Esophagus squamous epithelium (tissue), 5 donors: ENCODE measurements around the gene TSSK1B. TPM values are rescaled to one million over a fixed set of nuclear protein-coding genes. Genes with fewer than 3 reads are reported as not detected.

ENCODE experiments used
- DNase-seq: peaks from one replicate; lab custom pipeline; 2025; lab: John Stamatoyannopoulos, UW
- H3K27ac ChIP-seq, 4 donors: fragments of 200-600 bp; sonication (generic); one replicate each; pipeline ENCODE4 v1.5.1; 2016 to 2019; ENCODE audit warnings: mild to moderate bottlenecking in 1 of 4
- H3K27me3 ChIP-seq, 4 donors: fragments of 200-600 bp; sonication (generic); 1 replicate in 3 of 4; 2 replicates in 1 of 4; pipeline versions ENCODE4 v1.5.1 to v1.6.0; 2017 to 2021; ENCODE audit warnings: antibody characterized with exemption in 1 of 4
- H3K36me3 ChIP-seq, 3 donors: fragments of 200-600 bp; sonication (generic); one replicate each; pipeline ENCODE4 v1.5.1; 2016 to 2019
- H3K4me1 ChIP-seq, 3 donors: fragments of 200-600 bp; sonication (generic); one replicate each; pipeline ENCODE4 v1.5.1; 2017 to 2019
- H3K4me3 ChIP-seq, 4 donors: fragments of 200-600 bp; sonication (generic); 1 replicate in 3 of 4; 2 replicates in 1 of 4; pipeline ENCODE4 v1.5.1; 2016 to 2019; ENCODE audit warnings: mild to moderate bottlenecking in 2 of 4, moderate library complexity in 1 of 4
- H3K9me3 ChIP-seq, 3 donors: fragments of 200-600 bp; sonication (generic); one replicate each; pipeline ENCODE4 v1.5.1; 2016 to 2019
- CTCF ChIP-seq, 6 experiments: fragments of 450-650 bp in 4 of 6; fragments of 200-600 bp in 2 of 6; sonication (generic) in 2 of 6; IDR thresholded peaks; one replicate each; pipeline ENCODE4 v1.5.1; 2016 to 2019; ENCODE audit warnings: antibody characterized with exemption in 6 of 6, mild to moderate bottlenecking in 4 of 6, moderate library complexity in 4 of 6
- POLR2A ChIP-seq, 4 donors: fragments of 450-650 bp; IDR thresholded peaks; one replicate each; pipeline ENCODE4 v1.6.1; 2017; ENCODE audit warnings: antibody characterized with exemption in 4 of 4, mild to moderate bottlenecking in 4 of 4, moderate library complexity in 3 of 4
- WGBS, 2 donors: methylation state at CpG; one replicate each; pipeline ENCODE4 v1.1.5; 2018; 5-methylcytosine and 5-hydroxymethylcytosine counted together
- intact Hi-C: fragments of 100-400 bp; cut with DNase I; formaldehyde crosslinking; loops from one replicate; pipeline ENCODE4 v1.15.0; 2022
- total RNA-seq, 4 donors: library from RNA; depleted of rRNA; stranded (reverse); fragments of >200 nt; gene quantifications; one replicate each; pipeline ENCODE4 v1.1.0, GENCODE V29; 2016
- donor health status: DM: yes; HTN: yes; CAD: no.

Gene TSSK1B
- total RNA-seq, 4 donors from 2014 or later, result 0.12 to 1.3 (median 0.51) TPM

- H3K4me3 ChIP-seq, result no peak overlapping the region
- H3K36me3 ChIP-seq, result no peaks in the 10 kb centered on the region
- 66 to 76% methylated on average over 4 of the region's 4 CpGs for WGBS, 2 donors
- intact Hi-C loops, result no loop called here
- DNase-seq, result no peak
- H3K9me3 ChIP-seq, result peaks cover 0 to 5% (median 0%) of the 10 kb centered on the region in 3 donors
- TF ChIP-seq CTCF (IDR thresholded peaks at IDR 0.05), result no peak
- TF ChIP-seq POLR2A (IDR thresholded peaks at IDR 0.05), result no peak
- H3K4me1 ChIP-seq, result no peaks in the 10 kb centered on the region
- no peak overlapping the region for H3K27ac ChIP-seq
- H3K27me3 ChIP-seq, result no peaks in the 10 kb centered on the region
Measured at GRCh38 chr5:113447498-113448050, 12.8 kb upstream of the TSSK1B start.

- no peak for TF ChIP-seq POLR2A (IDR thresholded peaks at IDR 0.05)
- no peak for TF ChIP-seq CTCF (IDR thresholded peaks at IDR 0.05)
- Histone ChIP-seq H3K4me3 (no peak overlapping the region), H3K36me3 (no peaks in the 10 kb centered on the region), H3K27ac (no peak overlapping the region), H3K9me3 (peaks cover 0 to 5% (median 0%) of the 10 kb centered on the region in 3 donors), H3K4me1 (no peaks in the 10 kb centered on the region), H3K27me3 (no peaks in the 10 kb centered on the region)
- no peak for DNase-seq
- 70 to 72% methylated on average over 2 of the region's 2 CpGs for WGBS, 2 donors
- intact Hi-C loops, result no loop called here
Measured at GRCh38 chr5:113446358-113446927, 11.7 kb upstream of the TSSK1B start.

- no peaks in the 10 kb centered on the region for H3K9me3 ChIP-seq
- H3K4me3 ChIP-seq, result no peak overlapping the region
- intact Hi-C loops, result no loop called here
- no peaks in the 10 kb centered on the region for H3K36me3 ChIP-seq
- no peaks in the 10 kb centered on the region for H3K4me1 ChIP-seq
- no peak overlapping the region for H3K27ac ChIP-seq
- TF ChIP-seq POLR2A (IDR thresholded peaks at IDR 0.05), result no peak
- no peak for TF ChIP-seq CTCF (IDR thresholded peaks at IDR 0.05)
- DNase-seq, result no peak
- no peaks in the 10 kb centered on the region for H3K27me3 ChIP-seq
- 33 to 43% methylated on average over 1 of the region's 1 CpG for WGBS, 2 donors
Measured at GRCh38 chr5:113437111-113437510, 2.3 kb upstream of the TSSK1B start.

- TF ChIP-seq POLR2A (IDR thresholded peaks at IDR 0.05) (no peak), CTCF (IDR thresholded peaks at IDR 0.05) (no peak)
- Histone ChIP-seq H3K9me3 (no peaks in the 10 kb centered on the region), H3K27ac (no peak overlapping the region), H3K4me1 (no peaks in the 10 kb centered on the region), H3K36me3 (no peaks in the 10 kb centered on the region), H3K4me3 (no peak overlapping the region), H3K27me3 (no peaks in the 10 kb centered on the region)
- 64% methylated on average over 3 of the region's 4 CpGs; no CpG with 5 or more reads in 1 of the 2 donors for WGBS, 2 donors
- DNase-seq, result no peak
- intact Hi-C loops, result no loop called here
Measured at GRCh38 chr5:113435575-113435974, 786 bp upstream of the TSSK1B start.

- H3K27ac ChIP-seq, result no peak overlapping the region
- no peaks in the 10 kb centered on the region for H3K36me3 ChIP-seq
- DNase-seq, result no peak
- TF ChIP-seq POLR2A (IDR thresholded peaks at IDR 0.05) (no peak), CTCF (IDR thresholded peaks at IDR 0.05) (no peak)
- 94 to 96% methylated on average over 13 to 35 of the region's 38 CpGs for WGBS, 2 donors
- intact Hi-C loops, result no loop called here
- H3K27me3 ChIP-seq, result no peaks in the 10 kb centered on the region
- H3K9me3 ChIP-seq, result no peaks in the 10 kb centered on the region
- no peak overlapping the region for H3K4me3 ChIP-seq
- H3K4me1 ChIP-seq, result peaks cover 0 to under 1% (median 0%) of the 10 kb centered on the region in 3 donors
Measured at GRCh38 chr5:113433862-113434612, 752 bp downstream of the TSSK1B start.
